IMR-90 (cell line): ENCODE data around the gene ARPC5L.

Experiments used
- BHLHE40 ChIP-seq: fragments of 150-350 bp; IDR thresholded peaks from 2 replicates; pipeline ENCODE4 v1.6.1; 2016; ENCODE audit warnings: mild to moderate bottlenecking, low read depth, low read length
- CHD1 ChIP-seq: IDR thresholded peaks from 2 replicates; pipeline ENCODE4 v1.6.1; 2012; ENCODE audit warnings: low read depth, low read length, improper control_type of control experiment
- FOS ChIP-seq: fragments of 150-350 bp; IDR thresholded peaks from 2 replicates; pipeline ENCODE4 v1.6.1; 2016; ENCODE audit warnings: low read depth, low read length
- MAFK ChIP-seq: IDR thresholded peaks from 2 replicates; pipeline ENCODE4 v1.6.1; 2012; ENCODE audit warnings: low read depth, low read length, improper control_type of control experiment
- MXI1 ChIP-seq: IDR thresholded peaks from 2 replicates; pipeline ENCODE4 v1.6.1; 2012; ENCODE audit warnings: low read depth, mild to moderate bottlenecking, low read length, moderate library complexity, borderline replicate concordance
- NFE2L2 ChIP-seq: fragments of 150-350 bp; IDR thresholded peaks from 2 replicates; pipeline ENCODE4 v1.6.1; 2016; ENCODE audit warnings: low read depth, mild to moderate bottlenecking, low read length
- POLR2A ChIP-seq: IDR thresholded peaks from 2 replicates; pipeline ENCODE4 v1.6.1; 2012; ENCODE audit warnings: mild to moderate bottlenecking, low read depth, low read length
- RAD21 ChIP-seq: IDR thresholded peaks from 2 replicates; pipeline ENCODE4 v1.6.1; 2012; ENCODE audit warnings: low read length, improper control_type of control experiment
- RFX5 ChIP-seq: IDR thresholded peaks from 2 replicates; pipeline ENCODE4 v1.8.0; 2012; ENCODE audit warnings: low read depth, mild to moderate bottlenecking, low read length, moderate library complexity
- TF ChIP-seq, protein P1 (sequence below): conservative IDR thresholded peaks from 2 replicates; pipeline ENCODE4 v1.5.1; 2012; ENCODE audit warnings: mild to moderate bottlenecking, low read depth, low read length, improper control_type of control experiment
- TF ChIP-seq, protein P2 (sequence below): fragments of 150-350 bp; IDR thresholded peaks from 2 replicates; pipeline ENCODE4 v1.6.1; 2017; ENCODE audit warnings: mild to moderate bottlenecking, antibody characterized with exemption, low read length, low read depth

DNA sequence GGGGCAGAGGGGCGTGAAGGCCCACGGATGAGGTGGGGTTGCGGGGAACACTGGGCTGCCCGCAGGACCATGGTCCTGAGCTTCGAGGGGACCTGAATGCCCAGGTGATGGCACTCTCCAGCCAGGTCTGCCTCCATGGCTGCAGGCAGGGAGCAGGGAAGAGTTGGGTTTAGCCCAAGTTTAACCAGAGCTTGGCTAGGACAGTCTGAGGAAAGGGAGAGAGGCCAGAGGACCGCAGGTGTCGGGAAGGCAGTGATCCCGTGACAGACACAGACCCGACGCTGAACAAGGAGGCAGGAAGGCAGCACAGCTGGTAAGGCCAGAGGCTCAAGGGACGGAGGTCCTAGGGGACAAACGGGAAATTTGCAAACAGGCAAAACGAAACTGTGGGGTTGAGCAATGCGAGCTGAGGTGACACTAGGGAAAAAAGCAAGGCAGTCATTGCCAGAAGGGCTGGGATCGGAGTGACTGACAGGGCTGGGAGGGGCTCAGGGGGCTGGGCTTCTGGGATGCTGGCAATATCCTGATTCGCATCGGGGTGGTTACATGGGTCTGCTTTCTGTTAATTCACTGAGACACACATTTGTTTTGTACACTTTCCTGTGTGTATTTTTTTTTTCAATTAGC lies 25.0 kb downstream of the ARPC5L start:
- TF ChIP-seq, protein P1, sequence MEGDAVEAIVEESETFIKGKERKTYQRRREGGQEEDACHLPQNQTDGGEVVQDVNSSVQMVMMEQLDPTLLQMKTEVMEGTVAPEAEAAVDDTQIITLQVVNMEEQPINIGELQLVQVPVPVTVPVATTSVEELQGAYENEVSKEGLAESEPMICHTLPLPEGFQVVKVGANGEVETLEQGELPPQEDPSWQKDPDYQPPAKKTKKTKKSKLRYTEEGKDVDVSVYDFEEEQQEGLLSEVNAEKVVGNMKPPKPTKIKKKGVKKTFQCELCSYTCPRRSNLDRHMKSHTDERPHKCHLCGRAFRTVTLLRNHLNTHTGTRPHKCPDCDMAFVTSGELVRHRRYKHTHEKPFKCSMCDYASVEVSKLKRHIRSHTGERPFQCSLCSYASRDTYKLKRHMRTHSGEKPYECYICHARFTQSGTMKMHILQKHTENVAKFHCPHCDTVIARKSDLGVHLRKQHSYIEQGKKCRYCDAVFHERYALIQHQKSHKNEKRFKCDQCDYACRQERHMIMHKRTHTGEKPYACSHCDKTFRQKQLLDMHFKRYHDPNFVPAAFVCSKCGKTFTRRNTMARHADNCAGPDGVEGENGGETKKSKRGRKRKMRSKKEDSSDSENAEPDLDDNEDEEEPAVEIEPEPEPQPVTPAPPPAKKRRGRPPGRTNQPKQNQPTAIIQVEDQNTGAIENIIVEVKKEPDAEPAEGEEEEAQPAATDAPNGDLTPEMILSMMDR, result no peak
- TF ChIP-seq MXI1, result no peak
- TF ChIP-seq POLR2A, result no peak
- TF ChIP-seq CHD1, result no peak
- TF ChIP-seq BHLHE40, result no peak
- no peak for TF ChIP-seq RFX5
- TF ChIP-seq, protein P2, sequence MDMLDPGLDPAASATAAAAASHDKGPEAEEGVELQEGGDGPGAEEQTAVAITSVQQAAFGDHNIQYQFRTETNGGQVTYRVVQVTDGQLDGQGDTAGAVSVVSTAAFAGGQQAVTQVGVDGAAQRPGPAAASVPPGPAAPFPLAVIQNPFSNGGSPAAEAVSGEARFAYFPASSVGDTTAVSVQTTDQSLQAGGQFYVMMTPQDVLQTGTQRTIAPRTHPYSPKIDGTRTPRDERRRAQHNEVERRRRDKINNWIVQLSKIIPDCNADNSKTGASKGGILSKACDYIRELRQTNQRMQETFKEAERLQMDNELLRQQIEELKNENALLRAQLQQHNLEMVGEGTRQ, result no peak
- no peak for TF ChIP-seq MAFK
- no peak for TF ChIP-seq RAD21
- TF ChIP-seq FOS, result no peak
- no peak for TF ChIP-seq NFE2L2
